Measurements from ENCODE around the gene FAM184A.

The FAM184A gene

GRCh38 chr6:118952683-118953082 lies 125.8 kb downstream of the FAM184A start:
- no peak for DNase-seq (ENCODE audit: low read depth)
- no peak overlapping the region for H3K4me3 ChIP-seq (ENCODE audit: low read length)
- TF ChIP-seq CTCF (IDR thresholded peaks at IDR 0.05; ENCODE audit: insufficient read depth, low read depth, low read length, missing control alignments), result no peak

GRCh38 chr6:118945217-118945616 lies 133.2 kb downstream of the FAM184A start:
- TF ChIP-seq CTCF (IDR thresholded peaks at IDR 0.05; ENCODE audit: insufficient read depth, low read depth, low read length, missing control alignments), result no peak
- DNase-seq (ENCODE audit: low read depth), result no peak
- no peak overlapping the region for H3K4me3 ChIP-seq (ENCODE audit: low read length)

GRCh38 chr6:118940770-118941169 lies 137.7 kb downstream of the FAM184A start:
- no peak overlapping the region for H3K4me3 ChIP-seq (ENCODE audit: low read length)
- no peak for TF ChIP-seq CTCF (IDR thresholded peaks at IDR 0.05; ENCODE audit: insufficient read depth, low read depth, low read length, missing control alignments)
- DNase-seq (ENCODE audit: low read depth), result no peak

- no peak for TF ChIP-seq CTCF (IDR thresholded peaks at IDR 0.05; ENCODE audit: insufficient read depth, low read depth, low read length, missing control alignments)
- DNase-seq (ENCODE audit: low read depth), result no peak
- no peak overlapping the region for H3K4me3 ChIP-seq (ENCODE audit: low read length)
Observed at GRCh38 chr6:118939683-118940082, 138.8 kb downstream of the FAM184A start.

GRCh38 chr6:118935978-118936703 lies 142.3 kb downstream of the FAM184A start:
- DNase-seq (ENCODE audit: low read depth), result no peak
- no peak for TF ChIP-seq CTCF (IDR thresholded peaks at IDR 0.05; ENCODE audit: insufficient read depth, low read depth, low read length, missing control alignments)
- no peak overlapping the region for H3K4me3 ChIP-seq (ENCODE audit: low read length)

- peak overlapping the region; percentile 79 for H3K4me3 ChIP-seq (ENCODE audit: low read length)
- no peak for DNase-seq (ENCODE audit: low read depth)
- no peak for TF ChIP-seq CTCF (IDR thresholded peaks at IDR 0.05; ENCODE audit: insufficient read depth, low read depth, low read length, missing control alignments)
Observed at GRCh38 chr6:118935331-118935668, 143.2 kb downstream of the FAM184A start.
